ENCODE results near the gene KRTAP5-4. TPM values are rescaled to one million over a fixed set of nuclear protein-coding genes. Genes with fewer than 3 reads are reported as not detected.
A peak's percentile ranks its signal among the peaks of the same experiment; 100 is the strongest.
"Not testable (repeated sequence)": the region's sequence is repeated elsewhere in the genome, so short reads cannot be mapped to it uniquely, and the experiment has no call there.

Gene KRTAP5-4, protein sequence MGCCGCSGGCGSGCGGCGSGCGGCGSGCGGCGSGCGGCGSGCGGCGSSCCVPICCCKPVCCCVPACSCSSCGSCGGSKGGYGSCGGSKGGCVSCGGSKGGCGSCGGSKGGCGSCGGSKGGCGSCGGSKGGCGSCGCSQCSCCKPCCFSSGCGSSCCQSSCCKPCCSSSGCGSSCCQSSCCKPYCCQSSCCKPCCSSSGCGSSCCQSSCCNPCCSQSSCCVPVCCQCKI
- not detected for polyA plus RNA-seq (ENCODE audit: insufficient read length in 10 of 10)
- long read RNA-seq, donor 1, result 0 reads
- long read RNA-seq, donor 2, result 0 reads
- long read RNA-seq, donor 3, result 0 reads
- long read RNA-seq, donor 4, result 0 reads
- long read RNA-seq, donor 5, partial matches to known transcripts, result 0 of 1 reads
- long read RNA-seq, donor 5, other reads (novel, unspliced or antisense), result 0 of 1 reads
- long read RNA-seq, donor 6, result 0 reads
- long read RNA-seq, donor 7, result 0 reads
- long read RNA-seq, donor 8, result 0 reads
- long read RNA-seq, donor 9, result 0 reads

DNA sequence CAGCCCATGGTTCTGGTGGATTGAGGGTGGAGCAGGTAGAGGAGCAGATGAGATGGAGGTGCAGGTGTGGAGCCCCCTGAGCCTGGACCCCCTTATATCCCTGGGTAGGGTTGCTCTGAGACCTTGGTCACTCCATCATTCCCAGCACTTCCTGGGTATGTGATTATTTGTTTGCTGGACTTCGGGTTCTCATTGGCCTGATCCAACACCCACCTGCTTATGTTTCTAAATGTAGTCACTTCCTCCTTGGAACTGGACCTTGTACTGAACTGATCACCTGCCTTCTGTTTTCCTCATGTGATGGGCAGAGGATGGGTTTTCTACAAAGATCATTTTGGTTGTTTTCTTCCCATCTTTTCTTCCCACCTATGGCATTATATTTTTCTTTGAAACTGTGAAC lies at the start of gene KRTAP5-4:
Gene KRTAP5-4 (minus strand): TSS at position 53 of the 400 bp plus-strand sequence. CDS start 45 bp downstream, at position 8.
- no peak for DNase-seq

DNA sequence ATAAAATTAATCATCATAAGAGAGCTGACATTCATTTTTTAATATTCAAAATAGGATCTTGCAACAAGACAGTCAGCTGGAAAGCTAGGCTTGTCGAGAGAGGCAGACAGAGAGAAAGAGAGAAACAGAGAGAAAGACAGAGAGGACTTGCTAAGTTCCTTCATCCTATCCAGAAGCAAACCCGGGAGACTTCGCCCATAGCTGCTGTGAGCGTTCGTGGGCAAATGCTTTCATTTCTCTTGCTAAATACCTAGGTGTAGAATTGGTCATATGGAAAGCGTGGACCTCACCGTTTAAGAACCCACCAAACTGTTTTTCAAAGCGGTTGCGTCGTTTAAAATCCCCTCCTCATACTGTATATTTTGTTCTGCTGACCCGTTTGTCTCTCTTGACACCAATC lies 49.7 kb upstream of the KRTAP5-4 start:
- no peak for DNase-seq

GRCh38 chr11:1670905-1671371 lies 49.0 kb upstream of the KRTAP5-4 start:
- peak in 1 of 3 donors; percentile 51 for DNase-seq

DNA sequence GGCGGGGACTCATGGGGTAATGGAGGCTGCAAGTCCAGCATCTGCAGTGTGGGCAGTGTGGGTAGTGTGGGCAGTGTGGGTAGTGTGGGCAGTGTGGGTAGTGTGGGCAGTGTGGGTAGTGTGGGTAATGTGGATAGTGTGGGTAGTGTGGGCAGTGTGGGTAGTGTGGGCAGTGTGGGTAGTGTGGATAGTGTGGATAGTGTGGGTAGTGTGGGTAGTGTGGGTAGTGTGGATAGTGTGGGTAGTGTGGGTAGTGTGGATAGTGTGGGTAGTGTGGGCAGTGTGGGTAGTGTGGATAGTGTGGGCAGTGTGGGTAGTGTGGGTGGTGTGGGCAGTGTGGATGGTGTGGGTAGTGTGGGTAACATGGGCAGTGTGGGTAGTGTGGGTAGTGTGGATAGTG lies 48.5 kb upstream of the KRTAP5-4 start:
- peak in 1 of 3 donors; percentile 60 for DNase-seq

DNA sequence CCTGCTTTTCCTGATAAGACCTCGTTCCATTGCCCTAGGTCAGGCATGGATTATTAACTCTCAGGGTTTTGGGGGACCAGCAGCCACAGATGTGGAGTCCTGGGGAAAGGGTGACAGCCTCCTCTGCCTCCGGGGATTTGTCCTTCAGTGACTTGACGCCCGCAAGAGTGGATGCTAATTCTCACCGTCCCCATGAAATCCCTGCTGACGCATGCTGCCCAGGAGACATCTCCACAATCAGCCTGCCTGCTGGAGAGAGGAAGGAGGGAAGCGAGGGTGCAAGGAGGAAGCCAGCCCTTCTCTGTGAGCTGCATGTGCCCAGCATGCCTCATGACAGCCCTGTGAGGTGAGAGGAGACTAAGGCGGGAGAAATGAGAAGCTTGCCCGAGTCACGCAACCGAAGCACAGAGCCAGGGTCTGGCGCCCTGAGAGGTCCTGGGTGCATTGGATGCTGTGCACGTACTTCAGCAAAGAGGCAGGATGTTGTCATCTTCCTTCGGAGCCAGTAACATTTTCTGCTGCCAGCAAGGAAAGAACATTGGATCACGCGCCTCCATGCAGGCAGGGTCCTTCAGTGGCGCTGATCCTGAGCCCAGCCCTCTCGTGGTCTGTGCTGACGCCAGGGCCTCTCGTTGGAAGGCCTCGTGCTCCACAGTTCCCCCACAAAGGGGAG lies 47.7 kb upstream of the KRTAP5-4 start:
- peak; percentile 77 to 96 (median 91) for DNase-seq

DNA sequence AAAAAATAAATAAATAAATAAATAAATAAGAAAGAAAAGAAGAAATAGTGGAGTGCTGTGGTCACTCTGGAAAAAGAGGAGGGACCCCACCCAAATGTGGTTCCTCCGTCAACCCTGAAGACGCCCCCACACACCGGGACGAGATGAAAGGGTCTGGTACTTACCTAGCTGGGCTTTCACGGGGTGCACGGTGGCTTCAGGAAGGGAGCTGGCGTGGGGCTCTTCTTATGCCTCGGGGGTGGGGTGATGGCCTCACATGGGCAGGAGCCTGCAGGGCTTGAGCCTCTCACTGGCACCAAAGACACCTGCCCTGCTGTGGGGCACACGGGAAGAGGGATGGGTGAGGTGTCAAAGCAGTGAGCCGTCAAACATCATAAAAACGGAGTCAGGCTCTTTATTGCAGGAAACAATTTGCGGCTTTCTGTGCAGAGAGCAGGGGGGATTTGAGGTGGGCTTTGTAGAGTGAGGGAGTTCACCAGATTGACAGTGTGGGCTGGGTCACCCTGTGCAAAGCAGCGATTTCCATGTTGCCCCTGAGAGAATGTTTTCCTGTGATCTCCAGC lies 47.1 kb upstream of the KRTAP5-4 start:
- DNase-seq, result no peak

DNA sequence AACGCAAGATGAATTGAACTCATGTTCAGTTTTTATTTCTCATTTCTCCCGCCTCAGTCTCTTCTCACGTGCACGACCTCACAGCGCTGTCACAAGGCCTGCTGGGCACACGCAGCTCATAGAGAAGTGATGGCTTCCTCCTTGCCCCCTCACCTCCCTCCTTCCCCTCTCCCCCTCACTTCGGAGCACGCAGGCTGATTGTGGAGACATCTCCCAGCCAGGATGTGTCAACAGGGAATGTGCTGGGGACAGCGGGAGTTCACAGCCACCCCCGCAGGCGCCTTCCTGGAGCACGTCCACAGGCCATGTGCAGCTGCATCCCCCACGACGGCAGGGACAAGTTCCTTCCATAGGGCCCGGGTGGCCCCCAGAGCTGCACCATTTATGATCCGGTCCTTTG lies 46.0 kb upstream of the KRTAP5-4 start:
- DNase-seq, result peak in 1 of 3 donors; percentile 74

DNA sequence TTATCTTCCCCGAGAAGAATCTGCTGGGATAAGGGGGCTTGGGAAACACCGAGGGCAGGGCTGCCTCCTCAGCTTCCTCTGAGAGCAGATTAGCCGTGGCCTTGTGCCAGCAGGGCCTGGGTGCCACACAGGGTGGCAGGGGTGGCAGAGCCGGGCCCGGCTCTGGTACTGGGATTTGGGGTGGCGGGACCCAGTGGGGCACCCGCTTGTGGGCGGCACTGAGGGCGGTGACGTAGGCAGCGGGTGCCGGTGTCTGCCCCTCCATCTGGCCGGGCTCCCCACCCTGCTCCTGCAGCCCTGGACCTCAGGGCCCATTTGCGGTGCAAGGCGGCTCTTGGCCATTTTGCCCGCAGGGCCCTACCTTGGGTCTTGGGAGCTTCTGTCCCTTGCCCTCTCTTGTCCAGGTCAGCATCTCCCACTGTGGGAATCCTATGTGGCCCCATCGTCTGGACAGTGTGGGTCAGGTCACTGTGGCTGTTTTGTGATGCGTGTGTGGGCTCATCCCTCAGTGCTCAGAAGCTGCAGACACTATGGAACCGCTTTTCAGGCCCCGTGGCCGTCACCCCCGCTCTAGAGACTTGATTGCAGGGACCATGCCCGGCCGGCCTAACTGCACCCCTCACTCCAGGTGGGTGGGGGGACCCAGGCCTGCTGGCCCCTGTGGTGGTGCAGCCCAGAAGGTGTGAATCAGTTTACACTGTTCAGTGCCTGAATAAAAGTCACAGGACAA lies 45.3 kb upstream of the KRTAP5-4 start:
- DNase-seq, result peak in 1 of 3 donors; percentile 55

DNA sequence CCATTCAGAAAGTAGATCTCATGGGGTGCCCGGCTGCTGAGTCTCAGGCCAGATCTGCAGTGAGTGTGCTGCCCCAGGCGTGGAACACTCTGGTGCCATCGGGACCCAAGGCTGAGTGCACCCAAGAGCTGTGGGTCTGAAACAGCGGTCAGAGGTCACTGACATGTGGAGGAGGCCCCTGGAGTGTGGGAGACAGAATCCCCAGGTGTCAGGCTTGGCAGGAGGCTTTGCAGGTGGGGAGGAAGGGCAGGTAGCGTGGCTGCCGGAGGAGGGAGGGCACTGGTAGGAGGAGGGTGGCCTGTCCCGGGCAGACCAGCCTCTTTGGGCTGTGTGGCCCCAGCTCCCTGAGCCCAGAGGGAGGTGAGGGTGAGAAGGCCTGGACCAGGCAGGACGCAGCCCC lies 43.4 kb upstream of the KRTAP5-4 start:
- DNase-seq, result no peak

DNA sequence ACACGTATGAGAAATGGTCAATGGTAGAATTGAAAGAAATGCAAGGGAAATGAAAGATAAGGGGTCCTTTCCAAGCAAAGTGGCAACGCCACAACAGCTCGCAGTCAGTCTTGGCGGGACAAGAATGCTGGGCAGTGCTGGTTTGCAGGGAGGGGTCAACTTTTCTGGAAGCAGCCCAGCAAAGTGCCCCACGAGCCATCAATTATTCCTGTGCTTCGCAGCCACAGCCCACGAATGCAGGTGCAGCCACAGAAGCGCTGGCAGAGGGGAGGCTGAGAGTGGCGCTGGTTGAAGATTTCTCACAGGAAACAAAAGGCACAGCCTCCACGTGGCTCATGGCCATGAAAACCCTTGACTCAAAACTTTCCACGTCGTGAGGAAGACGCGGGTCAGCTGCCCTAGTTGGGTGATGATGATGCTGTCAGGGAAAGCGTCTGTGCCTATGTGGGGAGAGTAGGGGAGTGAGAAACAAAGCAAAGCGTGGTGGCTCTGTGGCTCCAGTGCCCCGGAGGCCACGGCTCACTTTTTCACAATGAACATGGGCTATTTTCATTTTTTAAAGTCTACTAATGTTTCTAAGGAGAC lies 40.9 kb upstream of the KRTAP5-4 start:
- DNase-seq, result not testable (repeated sequence)

DNA sequence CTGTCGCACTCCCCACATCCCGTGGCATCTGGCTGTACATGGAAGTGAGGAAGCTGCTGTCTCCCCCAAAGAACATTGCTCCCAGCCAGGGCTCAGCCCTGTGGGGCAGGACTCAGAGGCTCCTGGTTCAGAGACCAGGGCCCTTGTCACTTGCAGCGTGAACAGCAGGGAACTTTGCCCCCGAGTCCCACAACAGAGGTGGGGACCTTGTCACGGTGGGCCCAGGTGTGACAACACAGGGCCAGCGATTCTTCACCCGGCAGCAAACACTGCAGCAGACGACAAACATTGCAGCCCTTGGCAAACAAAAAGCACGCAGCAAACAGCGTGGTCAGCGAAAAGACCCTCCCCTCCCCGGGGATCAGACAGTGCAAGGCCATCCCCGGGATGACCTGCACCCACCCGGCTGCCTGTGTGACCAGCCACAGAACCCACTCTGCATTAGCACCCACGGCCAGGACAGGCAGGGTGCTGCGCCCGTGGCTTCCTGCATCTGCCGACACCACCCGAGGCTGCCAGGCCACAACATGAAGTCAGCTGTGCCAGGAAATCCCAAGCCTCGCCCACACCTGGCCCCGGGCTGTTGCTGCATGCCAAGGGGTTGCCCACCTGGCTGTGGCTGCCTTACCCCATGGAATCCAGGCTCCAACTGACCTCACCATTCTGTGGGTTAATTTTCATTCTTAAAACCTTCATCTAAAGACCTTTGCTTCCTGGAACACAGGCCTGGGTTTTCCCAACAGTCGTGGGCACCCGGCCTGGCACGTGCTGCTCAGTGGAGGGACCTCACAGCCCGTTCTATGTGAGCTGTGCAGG lies 39.7 kb upstream of the KRTAP5-4 start:
- DNase-seq, result not testable (repeated sequence)

DNA sequence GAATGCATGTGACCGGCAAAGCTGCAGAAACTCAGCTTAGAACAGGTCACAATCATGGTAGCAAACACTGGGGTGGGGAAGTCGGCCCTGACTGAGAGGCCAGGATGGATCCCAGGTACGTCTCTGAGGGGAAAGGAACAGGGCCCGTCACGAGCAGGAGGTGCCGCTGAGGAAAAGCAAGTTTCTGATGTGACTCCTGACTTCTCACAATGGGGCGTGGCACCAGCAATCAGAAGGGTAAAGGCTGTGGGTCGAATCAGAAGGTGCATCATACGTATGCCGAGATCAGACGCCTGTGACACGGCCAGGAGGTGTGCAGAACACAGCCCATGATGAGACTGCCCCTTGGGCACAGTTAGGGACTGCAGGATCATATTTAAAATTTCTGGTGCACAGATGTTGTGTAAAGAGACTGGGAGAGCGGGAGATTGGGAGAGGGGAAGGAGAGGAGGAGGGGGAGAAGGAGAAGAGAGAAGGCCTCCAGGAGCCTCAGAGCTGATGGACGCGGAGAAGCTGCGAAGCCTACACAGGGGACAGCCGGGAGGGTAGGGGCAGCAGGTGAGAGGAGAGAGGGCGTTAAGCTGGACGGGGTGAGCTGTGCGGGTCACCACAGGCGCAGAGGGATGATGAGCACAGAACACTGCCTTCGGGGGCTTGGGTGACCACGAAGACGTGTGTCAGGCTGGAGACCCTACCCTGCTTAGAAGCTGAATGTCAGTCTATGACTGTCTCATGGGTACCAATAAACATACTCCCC lies 38.4 kb upstream of the KRTAP5-4 start:
- no peak for DNase-seq

GRCh38 chr11:1659506-1659905 lies 37.6 kb upstream of the KRTAP5-4 start:
- no peak for DNase-seq

DNA sequence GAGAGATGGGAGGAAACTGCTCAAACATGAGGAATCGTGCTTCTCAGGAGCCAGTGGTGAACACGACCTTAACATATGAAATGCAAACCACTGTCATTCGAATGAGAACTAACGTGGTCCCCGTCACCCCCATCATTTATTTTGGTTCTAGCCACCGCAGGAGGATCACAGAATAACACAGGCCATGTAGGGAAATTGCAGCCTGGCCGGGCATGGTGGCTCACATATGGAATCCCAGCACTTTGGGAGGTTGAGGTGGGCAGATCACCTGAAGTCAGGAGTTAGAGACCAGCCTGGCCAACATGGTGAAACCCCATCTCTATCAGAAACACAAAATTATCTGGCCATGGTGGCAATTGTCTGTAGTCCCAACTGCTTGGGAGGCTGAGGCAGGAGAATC lies 34.7 kb upstream of the KRTAP5-4 start:
- no peak for DNase-seq

DNA sequence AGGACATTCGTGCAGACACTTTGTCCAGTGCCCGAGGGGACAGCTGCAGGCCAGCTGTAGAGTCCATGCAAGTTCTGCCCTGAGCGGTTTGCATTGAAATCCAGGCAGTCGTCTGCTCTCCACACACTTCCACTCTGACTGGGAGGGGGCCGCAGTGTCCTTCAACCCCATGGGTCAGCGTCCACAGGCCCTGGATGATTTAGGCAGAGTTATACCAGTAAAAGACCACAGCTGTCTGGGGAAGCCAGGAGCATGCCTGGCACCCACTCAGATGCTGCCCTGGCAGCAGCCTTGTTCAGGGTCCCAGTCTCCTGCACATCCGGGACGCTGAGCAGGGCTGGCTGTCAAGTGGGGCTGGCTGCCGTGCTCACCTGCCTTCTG lies 34.1 kb upstream of the KRTAP5-4 start:
- no peak for DNase-seq

- DNase-seq, result no peak
Measured at GRCh38 chr11:1655168-1656060, 33.5 kb upstream of the KRTAP5-4 start.

GRCh38 chr11:1654388-1655167 lies 32.6 kb upstream of the KRTAP5-4 start:
- DNase-seq, result peak in 1 of 3 donors; percentile 41
